B cell (primary cell): ENCODE measurements around the gene STXBP6.

ENCODE experiments used
- EZH2 ChIP-seq: IDR thresholded peaks from 2 replicates; pipeline ENCODE4 v1.6.1; 2012; ENCODE audit warnings: borderline replicate concordance, low read depth, mild to moderate bottlenecking, moderate library complexity, low read length; ENCODE audit not compliant: insufficient read depth, poor library complexity, severe bottlenecking
- TF ChIP-seq, protein P1 (sequence below): fragments of 200-600 bp; IDR thresholded peaks from one replicate; pipeline ENCODE4 v1.8.0; 2022; ENCODE audit warnings: antibody characterized with exemption, mild to moderate bottlenecking

DNA sequence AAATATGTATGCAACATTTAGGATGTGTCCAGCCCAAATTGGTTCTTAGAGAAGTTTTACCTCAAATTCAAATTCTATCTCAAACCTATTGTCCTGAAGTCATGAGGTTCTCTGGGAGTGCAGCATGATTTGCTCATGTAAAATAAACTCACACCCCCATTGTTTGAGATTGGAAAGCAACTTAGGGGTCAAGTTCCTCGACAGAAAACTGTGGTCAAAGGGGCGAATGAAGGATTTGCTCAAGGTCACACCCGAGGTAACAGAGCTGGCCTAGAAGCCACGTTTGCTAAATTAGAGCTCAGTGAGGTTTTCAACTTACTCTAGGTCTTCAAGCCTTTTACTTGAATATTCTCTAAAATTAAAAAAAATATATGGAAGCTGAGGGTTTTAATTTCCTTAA, 218.3 kb downstream of the STXBP6 start:
- TF ChIP-seq, protein P1, sequence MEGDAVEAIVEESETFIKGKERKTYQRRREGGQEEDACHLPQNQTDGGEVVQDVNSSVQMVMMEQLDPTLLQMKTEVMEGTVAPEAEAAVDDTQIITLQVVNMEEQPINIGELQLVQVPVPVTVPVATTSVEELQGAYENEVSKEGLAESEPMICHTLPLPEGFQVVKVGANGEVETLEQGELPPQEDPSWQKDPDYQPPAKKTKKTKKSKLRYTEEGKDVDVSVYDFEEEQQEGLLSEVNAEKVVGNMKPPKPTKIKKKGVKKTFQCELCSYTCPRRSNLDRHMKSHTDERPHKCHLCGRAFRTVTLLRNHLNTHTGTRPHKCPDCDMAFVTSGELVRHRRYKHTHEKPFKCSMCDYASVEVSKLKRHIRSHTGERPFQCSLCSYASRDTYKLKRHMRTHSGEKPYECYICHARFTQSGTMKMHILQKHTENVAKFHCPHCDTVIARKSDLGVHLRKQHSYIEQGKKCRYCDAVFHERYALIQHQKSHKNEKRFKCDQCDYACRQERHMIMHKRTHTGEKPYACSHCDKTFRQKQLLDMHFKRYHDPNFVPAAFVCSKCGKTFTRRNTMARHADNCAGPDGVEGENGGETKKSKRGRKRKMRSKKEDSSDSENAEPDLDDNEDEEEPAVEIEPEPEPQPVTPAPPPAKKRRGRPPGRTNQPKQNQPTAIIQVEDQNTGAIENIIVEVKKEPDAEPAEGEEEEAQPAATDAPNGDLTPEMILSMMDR = no peak
- no peak for TF ChIP-seq EZH2
